Measurements from ENCODE around the gene ACOT8. TPM values are rescaled to one million over a fixed set of nuclear protein-coding genes. Genes with fewer than 3 reads are reported as not detected.

Gene ACOT8
- total and polyA plus RNA-seq, 2 of the 8 experiments (the other 6 are each of a cell fraction or from before 2014, with no cell fraction given) = 37.6 to 88.8 TPM

DNA sequence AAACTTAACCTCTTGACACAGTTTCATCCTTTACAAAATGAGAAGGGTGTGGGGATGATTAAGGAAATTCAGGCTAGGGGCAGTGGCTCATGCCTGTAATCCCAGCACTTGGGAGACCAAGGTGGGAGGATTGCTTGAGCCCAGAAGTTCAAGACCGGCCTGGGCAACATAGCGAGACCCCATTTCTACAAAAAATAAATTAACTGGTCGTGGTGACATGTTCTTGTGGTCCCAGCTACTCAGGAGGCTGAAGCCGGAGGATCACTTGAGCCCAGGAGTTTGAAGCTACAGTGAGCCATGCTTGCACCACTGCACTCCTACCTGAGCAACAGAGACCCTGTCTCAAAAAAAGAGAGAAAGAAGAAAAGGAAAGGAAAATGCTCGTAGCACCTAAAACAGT lies 9.3 kb upstream of the ACOT8 start (continued):
- TF ChIP-seq, protein P1, sequence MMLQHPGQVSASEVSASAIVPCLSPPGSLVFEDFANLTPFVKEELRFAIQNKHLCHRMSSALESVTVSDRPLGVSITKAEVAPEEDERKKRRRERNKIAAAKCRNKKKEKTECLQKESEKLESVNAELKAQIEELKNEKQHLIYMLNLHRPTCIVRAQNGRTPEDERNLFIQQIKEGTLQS (IDR thresholded peaks at IDR 0.05; ENCODE audit: insufficient read depth, low read depth, low read length) = no peak
- TF ChIP-seq NRF1 (IDR thresholded peaks at IDR 0.05; ENCODE audit: low read depth, low read length) (no peak), MAFK (IDR thresholded peaks at IDR 0.05; ENCODE audit: low read depth, low read length) (no peak), KDM1A (IDR thresholded peaks at IDR 0.05; ENCODE audit: borderline replicate concordance, low read length) (no peak), TAF7 (optimal IDR thresholded peaks at IDR 0.05; ENCODE audit: borderline replicate concordance, low read depth, low read length) (no peak), PHF8 (conservative IDR thresholded peaks at IDR 0.05; ENCODE audit: low read depth, low read length) (no peak), CBX5 (IDR thresholded peaks at IDR 0.05; ENCODE audit: low read depth, low read length) (no peak)
- TF ChIP-seq, protein P2, sequence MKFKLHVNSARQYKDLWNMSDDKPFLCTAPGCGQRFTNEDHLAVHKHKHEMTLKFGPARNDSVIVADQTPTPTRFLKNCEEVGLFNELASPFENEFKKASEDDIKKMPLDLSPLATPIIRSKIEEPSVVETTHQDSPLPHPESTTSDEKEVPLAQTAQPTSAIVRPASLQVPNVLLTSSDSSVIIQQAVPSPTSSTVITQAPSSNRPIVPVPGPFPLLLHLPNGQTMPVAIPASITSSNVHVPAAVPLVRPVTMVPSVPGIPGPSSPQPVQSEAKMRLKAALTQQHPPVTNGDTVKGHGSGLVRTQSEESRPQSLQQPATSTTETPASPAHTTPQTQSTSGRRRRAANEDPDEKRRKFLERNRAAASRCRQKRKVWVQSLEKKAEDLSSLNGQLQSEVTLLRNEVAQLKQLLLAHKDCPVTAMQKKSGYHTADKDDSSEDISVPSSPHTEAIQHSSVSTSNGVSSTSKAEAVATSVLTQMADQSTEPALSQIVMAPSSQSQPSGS (IDR thresholded peaks at IDR 0.05; ENCODE audit: low read length) = no peak

All from H1 (cell line).